Superior temporal gyrus (tissue), 1 donor: ENCODE measurements around the gene DTNB.

Source experiments
- DNase-seq: peaks from one replicate; pipeline ENCODE4 v3.0.0-alpha.2; 2016; ENCODE audit errors: extremely low spot score

Gene DTNB

DNA sequence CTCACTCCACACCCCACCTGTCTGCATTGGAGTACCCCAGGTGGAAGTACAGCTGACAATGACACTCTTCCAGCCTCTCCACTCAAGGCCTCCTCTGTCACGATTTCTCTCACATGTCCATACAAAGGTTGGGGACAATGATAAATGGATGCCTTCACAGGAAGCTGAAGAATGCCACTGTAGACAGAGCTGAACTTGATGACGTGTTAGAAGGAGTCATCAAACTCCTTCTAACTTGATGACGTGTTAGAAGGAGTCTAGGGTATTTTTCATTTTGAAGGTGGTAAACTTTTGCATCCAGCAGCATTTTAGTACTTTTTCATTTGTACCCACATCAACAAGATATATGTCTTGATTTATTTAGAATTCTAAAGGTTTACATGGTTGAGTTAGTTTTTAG lies 168.2 kb downstream of the DTNB start:
- no peak for DNase-seq

DNA sequence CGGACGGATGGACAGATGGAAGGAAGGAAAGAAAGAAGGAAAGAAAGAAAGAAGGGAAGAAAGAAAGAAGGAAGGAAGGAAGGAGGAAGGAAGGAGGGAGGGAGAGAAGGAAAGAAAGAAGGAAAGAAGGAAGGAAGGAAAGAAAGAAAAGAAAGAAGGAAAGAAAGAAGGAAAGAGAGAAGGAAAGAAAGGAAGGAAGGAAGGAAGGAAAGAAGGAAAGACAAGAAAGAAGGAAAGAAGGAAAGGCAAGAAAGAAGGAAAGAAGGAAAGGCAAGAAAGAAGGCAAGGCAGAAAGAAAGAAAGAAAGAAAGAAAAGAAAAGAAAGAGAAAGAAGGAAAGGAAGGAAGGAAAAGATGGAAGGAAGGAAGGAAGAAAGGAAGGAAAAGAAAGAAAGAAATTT lies 169.1 kb downstream of the DTNB start:
- DNase-seq: no peak

GRCh38 chr2:25499157-25499556 lies 174.2 kb downstream of the DTNB start:
- DNase-seq: no peak

GRCh38 chr2:25497918-25498407 lies 175.4 kb downstream of the DTNB start:
- DNase-seq: no peak

DNA sequence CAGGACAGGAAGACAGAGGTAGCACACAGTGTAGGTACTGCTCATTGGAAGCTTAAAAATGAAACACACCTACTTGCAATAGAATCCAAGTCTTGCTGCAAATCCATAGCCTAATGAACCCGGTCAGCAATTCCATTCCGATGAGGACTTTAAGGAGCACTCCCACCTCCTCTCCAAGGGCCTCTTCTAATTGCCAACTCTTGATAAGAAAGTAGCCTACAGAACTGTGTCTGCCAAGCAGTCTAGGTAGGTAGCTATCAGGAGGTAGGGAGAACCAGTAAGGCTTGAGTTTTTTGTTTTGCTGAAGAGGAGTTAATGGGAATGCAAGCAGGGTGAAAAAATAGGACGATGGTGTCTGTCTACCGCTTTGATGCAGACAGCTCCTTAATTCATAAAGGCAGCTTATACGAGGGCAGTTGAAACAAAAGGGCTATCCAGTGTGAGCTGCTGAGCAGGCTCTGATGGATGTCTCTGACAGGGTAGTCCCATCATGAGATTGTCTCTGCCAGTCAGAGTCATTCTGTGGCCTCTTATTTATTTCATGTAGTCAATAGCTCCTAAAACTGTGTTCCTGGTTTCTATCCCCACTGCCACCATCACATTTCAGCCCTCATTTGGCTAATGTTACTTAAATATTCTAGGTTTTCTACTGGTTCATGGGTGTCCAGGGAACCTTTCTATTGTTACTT lies 176.0 kb downstream of the DTNB start:
- peak; percentile 66 for DNase-seq

DNA sequence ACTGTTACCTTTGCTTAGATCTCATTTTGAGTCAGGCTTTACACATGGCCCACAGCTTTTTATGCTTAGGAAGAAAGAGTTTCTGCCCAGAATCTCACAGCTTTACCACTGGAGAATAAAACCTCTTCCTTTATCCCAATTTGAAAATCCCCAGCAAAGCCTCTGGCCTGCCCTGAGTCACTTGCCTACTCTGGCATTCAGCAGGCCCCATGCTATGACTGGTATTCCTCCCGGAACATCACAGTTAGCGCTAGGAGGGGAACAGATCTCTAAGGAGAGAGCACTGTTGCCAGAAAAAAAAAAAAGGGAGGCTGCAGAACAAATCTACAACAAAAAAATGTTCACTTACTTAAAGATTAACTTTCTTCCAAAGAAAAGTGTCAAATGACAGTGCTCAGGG lies 178.8 kb downstream of the DTNB start:
- DNase-seq: no peak

GRCh38 chr2:25493207-25493606 lies 180.2 kb downstream of the DTNB start:
- DNase-seq: no peak

DNA sequence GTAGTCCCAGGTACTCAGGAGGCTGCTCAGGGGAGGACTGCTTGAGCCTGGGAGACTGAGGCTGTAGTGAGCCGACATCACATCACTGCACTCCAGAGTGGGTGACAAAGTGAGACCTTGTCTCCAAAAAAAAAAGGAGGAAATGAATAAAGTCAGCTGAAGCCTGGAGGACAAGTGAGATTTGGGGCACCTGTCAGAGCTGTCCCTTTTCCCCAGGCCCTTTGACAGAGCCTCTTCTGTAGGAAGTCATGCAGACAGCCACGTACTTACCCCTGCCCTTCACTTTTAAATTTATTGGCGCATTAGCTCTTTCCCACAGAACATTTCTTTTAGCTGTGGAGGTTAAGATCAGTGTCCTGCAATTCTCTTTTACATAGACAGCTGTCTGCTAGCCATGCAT lies 180.7 kb downstream of the DTNB start:
- no peak for DNase-seq

DNA sequence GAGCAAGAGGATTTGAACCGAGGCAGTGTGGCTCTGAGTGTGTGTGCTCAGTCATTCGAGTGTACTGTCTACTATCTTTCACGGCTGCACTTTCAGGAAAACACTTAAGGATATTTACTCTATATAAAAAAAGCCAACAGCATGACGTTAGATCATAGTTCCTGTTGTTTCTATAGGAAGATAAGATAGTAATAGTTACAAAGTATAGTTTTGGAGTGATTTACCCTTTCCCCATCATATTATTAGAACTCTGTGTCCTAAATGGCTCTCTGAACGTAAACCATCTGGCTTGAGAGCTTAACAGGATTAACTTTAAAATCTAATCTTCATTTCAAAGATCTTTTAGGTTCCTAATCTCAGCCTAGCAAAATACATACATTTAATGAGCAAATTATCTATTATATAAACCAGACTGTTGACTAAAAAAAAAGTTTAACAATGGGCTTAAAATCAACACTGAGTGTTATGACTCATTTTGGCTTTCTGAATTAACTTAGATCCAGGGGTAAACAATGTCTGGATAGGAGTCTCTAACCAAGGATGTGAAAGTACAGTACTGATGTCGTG lies 181.3 kb downstream of the DTNB start:
- no peak for DNase-seq

- DNase-seq: no peak
Observed at GRCh38 chr2:25491003-25491696, 182.2 kb downstream of the DTNB start.

GRCh38 chr2:25490217-25490616 lies 183.2 kb downstream of the DTNB start:
- no peak for DNase-seq

DNA sequence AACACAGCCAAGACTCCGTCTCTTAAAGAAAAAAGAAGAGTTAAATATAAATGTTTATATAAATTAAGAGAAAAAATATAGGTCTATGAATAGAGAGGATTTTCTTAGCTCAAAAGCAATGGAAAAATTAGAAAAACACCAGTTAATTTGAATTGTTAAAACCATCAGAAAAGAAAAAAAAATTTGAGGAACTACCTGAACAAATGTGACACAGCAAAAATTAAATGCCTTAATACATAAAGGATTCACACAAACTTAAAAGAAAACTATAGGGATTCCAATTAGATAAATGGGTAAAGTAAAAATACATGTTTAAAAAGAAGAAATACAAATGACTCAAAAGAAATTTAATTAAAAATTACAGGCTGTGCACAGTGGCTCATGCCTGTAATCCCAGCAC lies 183.7 kb downstream of the DTNB start:
- DNase-seq: no peak

GRCh38 chr2:25483607-25484266 lies 189.6 kb downstream of the DTNB start:
- no peak for DNase-seq

DNA sequence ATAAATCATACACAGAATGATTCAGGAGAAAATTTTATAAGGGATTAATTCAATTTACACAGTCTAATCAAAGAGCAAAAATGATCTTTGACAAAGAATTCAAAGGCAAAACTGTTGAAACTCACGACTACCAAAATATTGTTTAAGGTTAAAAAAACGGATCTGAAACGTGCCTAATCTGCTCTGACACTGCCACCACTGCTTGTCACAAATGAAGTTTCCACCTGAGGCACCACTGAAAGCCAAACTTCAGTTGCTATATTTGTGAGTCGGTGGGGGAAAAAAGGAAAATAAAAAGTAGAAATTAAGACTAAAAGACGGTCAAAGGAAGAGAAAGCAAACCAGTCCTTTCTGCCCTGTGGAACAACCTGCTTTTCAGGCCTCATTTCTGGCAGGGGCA lies 191.0 kb downstream of the DTNB start:
- no peak for DNase-seq

DNA sequence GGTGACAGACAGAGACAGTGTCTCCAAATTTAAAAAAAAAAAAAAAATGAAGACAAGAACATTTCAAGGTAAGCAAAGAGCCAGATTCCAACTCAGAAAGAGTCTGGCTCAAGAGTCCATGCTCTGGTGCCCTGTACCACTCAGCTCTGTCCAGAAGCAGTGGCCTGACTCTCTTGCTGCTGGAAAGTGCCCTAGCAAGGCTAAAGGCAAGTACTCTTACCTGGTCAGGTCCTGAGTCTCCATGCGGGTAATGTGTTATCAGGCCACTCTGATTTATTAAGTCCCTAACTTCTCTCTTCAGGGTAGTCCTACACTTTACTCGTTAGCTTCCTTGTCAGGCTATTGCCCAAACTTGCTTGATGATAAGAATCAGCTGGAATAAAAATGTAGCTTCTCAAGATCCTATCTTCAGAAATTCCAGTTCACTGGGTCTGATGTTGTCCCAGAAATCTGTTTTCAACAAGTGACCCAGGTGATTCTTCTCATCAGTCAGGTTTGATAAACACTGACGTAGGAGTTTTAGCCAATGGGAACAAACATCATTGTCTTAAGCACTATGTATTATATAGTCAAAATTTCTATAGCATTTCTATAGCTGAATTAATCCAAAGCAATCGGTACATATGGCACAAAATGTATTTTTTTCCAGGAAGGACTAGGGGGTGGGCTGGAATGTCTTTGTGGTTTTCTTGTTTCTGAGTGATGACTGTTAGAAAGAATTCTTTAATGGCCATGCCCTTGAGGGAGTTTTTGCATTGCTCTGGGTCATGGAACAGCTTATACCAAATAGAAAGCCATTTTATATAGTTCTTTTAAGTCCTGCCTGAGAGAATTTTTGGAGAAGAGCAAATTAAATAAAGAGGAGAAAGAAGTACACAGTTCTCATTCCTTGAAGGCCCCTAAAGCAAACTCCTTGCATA lies 191.7 kb downstream of the DTNB start:
- DNase-seq: no peak

- DNase-seq: no peak
Observed at GRCh38 chr2:25480561-25480960, 192.8 kb downstream of the DTNB start.

- no peak for DNase-seq
Observed at GRCh38 chr2:25479761-25480160, 193.6 kb downstream of the DTNB start.

DNA sequence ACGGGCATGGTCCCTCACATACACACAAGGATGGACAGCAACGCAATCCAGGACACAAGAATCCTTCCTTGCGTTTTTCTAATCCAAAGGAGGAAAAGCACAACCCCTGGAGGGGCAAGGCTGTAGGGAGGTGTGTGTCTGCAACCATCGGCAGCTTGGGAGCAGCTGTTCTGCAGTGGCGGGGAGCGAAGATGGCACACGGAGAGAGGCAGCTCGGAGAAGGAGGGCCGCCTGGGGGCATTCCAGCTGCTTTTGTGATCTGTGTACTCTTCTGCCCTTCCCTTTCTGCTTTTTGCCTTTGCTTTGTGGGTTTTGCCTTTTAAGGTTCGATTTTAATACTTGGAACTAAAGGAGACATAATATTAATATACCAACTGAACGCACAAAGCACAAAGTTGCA lies 194.6 kb downstream of the DTNB start:
- DNase-seq: no peak

GRCh38 chr2:25473758-25474340 lies 199.5 kb downstream of the DTNB start:
- DNase-seq: no peak

GRCh38 chr2:25473131-25473530 lies 200.2 kb downstream of the DTNB start:
- DNase-seq: no peak

DNA sequence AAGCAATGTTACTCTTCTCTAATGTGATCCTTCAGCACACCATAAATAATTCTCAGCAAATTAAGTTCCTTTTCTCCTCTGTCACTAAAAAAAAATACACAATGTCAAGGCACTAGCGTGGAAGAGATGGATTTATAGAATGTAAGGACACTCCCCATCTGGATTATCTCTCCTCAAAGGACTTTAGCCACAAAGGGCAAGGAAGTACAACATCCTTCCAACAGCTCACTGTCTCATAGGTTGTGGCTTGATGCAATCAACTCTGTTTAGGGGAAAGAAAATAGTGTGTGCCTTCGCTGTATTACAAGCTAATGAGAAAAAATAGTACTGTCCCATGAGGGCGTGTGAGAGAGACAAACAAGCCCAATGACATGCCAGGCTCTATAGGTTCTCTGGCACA lies 202.6 kb downstream of the DTNB start:
- DNase-seq: no peak
